HG02870 (cell line): Measurements from ENCODE around the gene MINK1.
"Not testable (repeated sequence)": the region's sequence is repeated elsewhere in the genome, so short reads cannot be mapped to it uniquely, and the experiment has no call there.

Experiments
- ATAC-seq: cut with Tn5 transposase; IDR thresholded peaks from one replicate; pipeline ENCODE4 v1.9.1; 2021; ENCODE audit warnings: mild to moderate bottlenecking, moderate library complexity; ENCODE audit not compliant: unreplicated experiment

The MINK1 gene

GRCh38 chr17:4843321-4844000 is 10.3 kb downstream of the MINK1 start:
- ATAC-seq: no peak

- ATAC-seq: no peak
Observed at GRCh38 chr17:4845118-4845517, 12.0 kb downstream of the MINK1 start.

GRCh38 chr17:4846635-4847390 is 13.7 kb downstream of the MINK1 start:
- ATAC-seq: no peak

- no peak for ATAC-seq
Observed at GRCh38 chr17:4849011-4849536, 15.9 kb downstream of the MINK1 start.

GRCh38 chr17:4850246-4850645 is 17.1 kb downstream of the MINK1 start:
- ATAC-seq: no peak

- no peak for ATAC-seq
Observed at GRCh38 chr17:4851084-4851483, 17.9 kb downstream of the MINK1 start.

- no peak for ATAC-seq
Observed at GRCh38 chr17:4852567-4853207, 19.5 kb downstream of the MINK1 start.

GRCh38 chr17:4853208-4853671 is 20.1 kb downstream of the MINK1 start:
- no peak for ATAC-seq

- no peak for ATAC-seq
Observed at GRCh38 chr17:4854111-4854681, 21.1 kb downstream of the MINK1 start.

GRCh38 chr17:4856271-4856936 is 23.3 kb downstream of the MINK1 start:
- no peak for ATAC-seq

GRCh38 chr17:4856937-4857314 is 23.8 kb downstream of the MINK1 start:
- ATAC-seq: no peak

- ATAC-seq: not testable (repeated sequence)
Observed at GRCh38 chr17:4857347-4857746, 24.2 kb downstream of the MINK1 start.

- no peak for ATAC-seq
Observed at GRCh38 chr17:4858068-4858881, 25.1 kb downstream of the MINK1 start.

- ATAC-seq: no peak
Observed at GRCh38 chr17:4858882-4859260, 25.7 kb downstream of the MINK1 start.

- ATAC-seq: no peak
Observed at GRCh38 chr17:4859816-4860625, 26.9 kb downstream of the MINK1 start.

GRCh38 chr17:4860651-4861050 is 27.5 kb downstream of the MINK1 start:
- ATAC-seq: no peak

- no peak for ATAC-seq
Observed at GRCh38 chr17:4861052-4861451, 27.9 kb downstream of the MINK1 start.

- ATAC-seq: no peak
Observed at GRCh38 chr17:4862720-4863119, 29.6 kb downstream of the MINK1 start.

- ATAC-seq: no peak
Observed at GRCh38 chr17:4863321-4863720, 30.2 kb downstream of the MINK1 start.
